Spleen (tissue), 7 donors: ENCODE measurements around the gene RABL6.

Source experiments
- POLR2A ChIP-seq, 3 donors: fragments of 450-650 bp; IDR thresholded peaks; one replicate each; pipeline ENCODE4 v1.5.1; 2017; ENCODE audit warnings: antibody characterized with exemption in 3 of 3, mild to moderate bottlenecking in 1 of 3
- POLR2AphosphoS5 ChIP-seq, 3 donors: sonication (generic); formaldehyde crosslinking; IDR thresholded peaks; one replicate each; pipeline ENCODE4 v1.5.1; 2017; ENCODE audit warnings: antibody characterized with exemption in 3 of 3
- TF ChIP-seq, protein P1 (sequence below), 11 experiments: fragments of 200-600 bp in 7 of 11; fragments of 450-650 bp in 4 of 11; sonication (generic) in 4 of 11; IDR thresholded peaks in 8 of 11; conservative IDR thresholded peaks in 3 of 11; 1 replicate in 7 of 11; 2 replicates in 4 of 11; pipeline versions ENCODE4 v1.4.0 to v1.8.0; 2016 to 2021; ENCODE audit warnings: antibody characterized with exemption in 11 of 11, inconsistent platforms in 4 of 11, mild to moderate bottlenecking in 1 of 11
- donor health status: DM: no; HTN: no; CAD: no; lungs with moderate emphysema.
- donor health status: DM: no; HTN: no; CAD: no.
- donor health status: DM: no; HTN: no; CAD: no.

DNA sequence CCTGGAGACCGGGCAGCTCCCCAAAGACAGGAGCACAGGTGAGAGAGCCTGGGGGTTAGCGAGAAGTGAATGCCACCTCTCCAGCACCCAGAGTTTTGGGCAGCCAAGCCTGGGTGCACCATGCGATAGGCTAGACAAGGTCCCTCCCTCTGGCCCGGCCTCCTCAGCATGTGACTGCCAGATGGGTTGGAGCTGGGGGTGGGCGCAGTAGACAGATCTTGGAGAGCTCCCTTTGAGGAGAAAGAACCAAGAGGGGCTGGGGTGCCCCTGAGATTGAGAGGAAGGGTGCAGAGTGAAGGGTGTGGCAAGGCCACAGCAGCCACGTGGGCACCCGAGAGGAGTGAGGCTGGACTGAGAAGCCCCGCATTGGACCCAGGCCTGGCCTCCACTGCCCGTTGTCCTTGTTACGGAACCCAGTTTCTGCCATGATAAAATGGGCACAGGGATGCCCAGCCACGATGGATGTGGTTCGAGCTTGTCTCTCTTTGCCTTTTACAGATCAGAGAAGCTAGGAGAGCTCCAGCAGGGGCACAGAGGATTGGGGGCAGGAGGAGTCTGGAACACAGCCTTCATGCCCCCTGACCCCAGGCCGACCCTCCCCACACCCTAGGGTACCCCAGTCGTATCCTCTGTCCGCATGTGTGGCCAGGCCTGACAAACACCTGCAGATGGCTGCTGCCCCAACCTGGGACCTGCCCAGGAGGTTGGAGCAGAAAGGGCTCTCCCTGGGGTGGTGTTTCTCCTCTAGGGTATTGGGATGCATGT lies 15.2 kb upstream of the RABL6 start:
- no peak for TF ChIP-seq POLR2AphosphoS5 (IDR thresholded peaks at IDR 0.05)
- TF ChIP-seq, protein P1, sequence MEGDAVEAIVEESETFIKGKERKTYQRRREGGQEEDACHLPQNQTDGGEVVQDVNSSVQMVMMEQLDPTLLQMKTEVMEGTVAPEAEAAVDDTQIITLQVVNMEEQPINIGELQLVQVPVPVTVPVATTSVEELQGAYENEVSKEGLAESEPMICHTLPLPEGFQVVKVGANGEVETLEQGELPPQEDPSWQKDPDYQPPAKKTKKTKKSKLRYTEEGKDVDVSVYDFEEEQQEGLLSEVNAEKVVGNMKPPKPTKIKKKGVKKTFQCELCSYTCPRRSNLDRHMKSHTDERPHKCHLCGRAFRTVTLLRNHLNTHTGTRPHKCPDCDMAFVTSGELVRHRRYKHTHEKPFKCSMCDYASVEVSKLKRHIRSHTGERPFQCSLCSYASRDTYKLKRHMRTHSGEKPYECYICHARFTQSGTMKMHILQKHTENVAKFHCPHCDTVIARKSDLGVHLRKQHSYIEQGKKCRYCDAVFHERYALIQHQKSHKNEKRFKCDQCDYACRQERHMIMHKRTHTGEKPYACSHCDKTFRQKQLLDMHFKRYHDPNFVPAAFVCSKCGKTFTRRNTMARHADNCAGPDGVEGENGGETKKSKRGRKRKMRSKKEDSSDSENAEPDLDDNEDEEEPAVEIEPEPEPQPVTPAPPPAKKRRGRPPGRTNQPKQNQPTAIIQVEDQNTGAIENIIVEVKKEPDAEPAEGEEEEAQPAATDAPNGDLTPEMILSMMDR (IDR thresholded peaks at IDR 0.05 in 8 of 11, conservative IDR thresholded peaks at IDR 0.05 in 3 of 11), result no peak
- TF ChIP-seq POLR2A (IDR thresholded peaks at IDR 0.05), result no peak
